PC-9 (cell line): ENCODE data around the gene SLC4A11.

Experiments
- EZH2 ChIP-seq: fragments of 200-600 bp; sonication (generic); IDR thresholded peaks from 2 replicates; pipeline ENCODE4 v1.8.0; 2017; ENCODE audit warnings: antibody characterized with exemption, low read depth
- TF ChIP-seq, protein P1 (sequence below): fragments of 200-600 bp; sonication (generic); conservative IDR thresholded peaks from 2 replicates; pipeline ENCODE4 v1.6.1; 2017; ENCODE audit warnings: mixed run types, antibody characterized with exemption, mild to moderate bottlenecking, moderate library complexity

- TF ChIP-seq, protein P1, sequence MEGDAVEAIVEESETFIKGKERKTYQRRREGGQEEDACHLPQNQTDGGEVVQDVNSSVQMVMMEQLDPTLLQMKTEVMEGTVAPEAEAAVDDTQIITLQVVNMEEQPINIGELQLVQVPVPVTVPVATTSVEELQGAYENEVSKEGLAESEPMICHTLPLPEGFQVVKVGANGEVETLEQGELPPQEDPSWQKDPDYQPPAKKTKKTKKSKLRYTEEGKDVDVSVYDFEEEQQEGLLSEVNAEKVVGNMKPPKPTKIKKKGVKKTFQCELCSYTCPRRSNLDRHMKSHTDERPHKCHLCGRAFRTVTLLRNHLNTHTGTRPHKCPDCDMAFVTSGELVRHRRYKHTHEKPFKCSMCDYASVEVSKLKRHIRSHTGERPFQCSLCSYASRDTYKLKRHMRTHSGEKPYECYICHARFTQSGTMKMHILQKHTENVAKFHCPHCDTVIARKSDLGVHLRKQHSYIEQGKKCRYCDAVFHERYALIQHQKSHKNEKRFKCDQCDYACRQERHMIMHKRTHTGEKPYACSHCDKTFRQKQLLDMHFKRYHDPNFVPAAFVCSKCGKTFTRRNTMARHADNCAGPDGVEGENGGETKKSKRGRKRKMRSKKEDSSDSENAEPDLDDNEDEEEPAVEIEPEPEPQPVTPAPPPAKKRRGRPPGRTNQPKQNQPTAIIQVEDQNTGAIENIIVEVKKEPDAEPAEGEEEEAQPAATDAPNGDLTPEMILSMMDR: no peak
- no peak for TF ChIP-seq EZH2
Observed at GRCh38 chr20:3229158-3229557, 9.8 kb downstream of the SLC4A11 start.
